GM12875 (cell line): ENCODE data around the gene SRRM2.
A peak's percentile ranks its signal among the peaks of the same experiment; 100 is the strongest.

ENCODE experiments used
- H3K4me3 ChIP-seq: one replicate; pipeline ENCODE4 v1.5.1; 2011; ENCODE audit warnings: low read depth, low read length, control low read depth
- TF ChIP-seq, protein P1 (sequence below): IDR thresholded peaks from 2 replicates; pipeline ENCODE4 v1.5.1; 2011; ENCODE audit warnings: low read depth, mild to moderate bottlenecking, control low read depth, inconsistent platforms, low read length, moderate library complexity, borderline replicate concordance; ENCODE audit not compliant: insufficient read depth

SRRM2 gene

GRCh38 chr16:2814551-2815298 is 62.3 kb downstream of the SRRM2 start:
- TF ChIP-seq, protein P1, sequence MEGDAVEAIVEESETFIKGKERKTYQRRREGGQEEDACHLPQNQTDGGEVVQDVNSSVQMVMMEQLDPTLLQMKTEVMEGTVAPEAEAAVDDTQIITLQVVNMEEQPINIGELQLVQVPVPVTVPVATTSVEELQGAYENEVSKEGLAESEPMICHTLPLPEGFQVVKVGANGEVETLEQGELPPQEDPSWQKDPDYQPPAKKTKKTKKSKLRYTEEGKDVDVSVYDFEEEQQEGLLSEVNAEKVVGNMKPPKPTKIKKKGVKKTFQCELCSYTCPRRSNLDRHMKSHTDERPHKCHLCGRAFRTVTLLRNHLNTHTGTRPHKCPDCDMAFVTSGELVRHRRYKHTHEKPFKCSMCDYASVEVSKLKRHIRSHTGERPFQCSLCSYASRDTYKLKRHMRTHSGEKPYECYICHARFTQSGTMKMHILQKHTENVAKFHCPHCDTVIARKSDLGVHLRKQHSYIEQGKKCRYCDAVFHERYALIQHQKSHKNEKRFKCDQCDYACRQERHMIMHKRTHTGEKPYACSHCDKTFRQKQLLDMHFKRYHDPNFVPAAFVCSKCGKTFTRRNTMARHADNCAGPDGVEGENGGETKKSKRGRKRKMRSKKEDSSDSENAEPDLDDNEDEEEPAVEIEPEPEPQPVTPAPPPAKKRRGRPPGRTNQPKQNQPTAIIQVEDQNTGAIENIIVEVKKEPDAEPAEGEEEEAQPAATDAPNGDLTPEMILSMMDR = no peak
- no peak overlapping the region for H3K4me3 ChIP-seq

GRCh38 chr16:2815299-2815771 is 62.9 kb downstream of the SRRM2 start:
- TF ChIP-seq, protein P1 = no peak
- H3K4me3 ChIP-seq = no peak overlapping the region

GRCh38 chr16:2816751-2817339 is 64.4 kb downstream of the SRRM2 start, which contains the start of gene PRSS21:
PRSS21 (plus strand) TSS chr16:2817237; CDS start chr16:2817269, 32 bp downstream.
- H3K4me3 ChIP-seq = no peak within 1 kb of the TSS
- TF ChIP-seq, protein P1 = peak; percentile 24; the same call in 1 of the 2 replicates

GRCh38 chr16:2817340-2818271 is 65.2 kb downstream of the SRRM2 start:
- TF ChIP-seq, protein P1 = no peak
- H3K4me3 ChIP-seq = no peak overlapping the region

GRCh38 chr16:2818272-2818876 is 65.9 kb downstream of the SRRM2 start:
- H3K4me3 ChIP-seq = no peak overlapping the region
- TF ChIP-seq, protein P1 = no peak

- TF ChIP-seq, protein P1 = no peak
- no peak overlapping the region for H3K4me3 ChIP-seq
Observed at GRCh38 chr16:2819179-2819938, 66.9 kb downstream of the SRRM2 start.
